HCEC 1CT (cell line): ENCODE data around the gene MMAB.

Experiments used
- DNase-seq: peaks from one replicate; pipeline ENCODE4 v3.0.0-alpha.2; 2017

The MMAB gene

GRCh38 chr12:109557805-109558204 is 15.5 kb downstream of the MMAB start:
- no peak for DNase-seq

GRCh38 chr12:109557200-109557599 is 16.1 kb downstream of the MMAB start:
- no peak for DNase-seq

- DNase-seq = no peak
These were observed 17.6 kb downstream of the MMAB start for GRCh38 chr12:109555431-109556315.

- no peak for DNase-seq
These were observed 18.5 kb downstream of the MMAB start for GRCh38 chr12:109554761-109555160.

GRCh38 chr12:109553906-109554500 is 19.3 kb downstream of the MMAB start:
- no peak for DNase-seq

- no peak for DNase-seq
These were observed 19.8 kb downstream of the MMAB start for GRCh38 chr12:109553483-109553882.

- DNase-seq = no peak
These were observed 20.3 kb downstream of the MMAB start for GRCh38 chr12:109552971-109553370.

- no peak for DNase-seq
These were observed 22.2 kb downstream of the MMAB start for GRCh38 chr12:109551108-109551507.

GRCh38 chr12:109550281-109550680 is 23.0 kb downstream of the MMAB start:
- no peak for DNase-seq

- DNase-seq = no peak
These were observed 23.6 kb downstream of the MMAB start for GRCh38 chr12:109549613-109550270.

GRCh38 chr12:109548258-109548657 is 25.0 kb downstream of the MMAB start:
- DNase-seq = no peak

- DNase-seq = no peak
These were observed 26.0 kb downstream of the MMAB start for GRCh38 chr12:109547286-109547685.

GRCh38 chr12:109545826-109546225 is 27.5 kb downstream of the MMAB start:
- no peak for DNase-seq

- DNase-seq = peak; percentile 22
These were observed 28.3 kb downstream of the MMAB start for GRCh38 chr12:109544955-109545531.

GRCh38 chr12:109542876-109543275 is 30.4 kb downstream of the MMAB start:
- DNase-seq = no peak

GRCh38 chr12:109542014-109542413 is 31.3 kb downstream of the MMAB start:
- DNase-seq = peak; percentile 72

- peak; percentile 37 for DNase-seq
These were observed 31.9 kb downstream of the MMAB start for GRCh38 chr12:109541413-109541726.

- DNase-seq = no peak
These were observed 32.5 kb downstream of the MMAB start for GRCh38 chr12:109540526-109541412.

GRCh38 chr12:109539508-109539907 is 33.8 kb downstream of the MMAB start:
- DNase-seq = peak; percentile 58

- no peak for DNase-seq
These were observed 35.0 kb downstream of the MMAB start for GRCh38 chr12:109538191-109538863.

GRCh38 chr12:109537136-109537535 is 36.2 kb downstream of the MMAB start:
- no peak for DNase-seq

GRCh38 chr12:109535863-109536250 is 37.4 kb downstream of the MMAB start:
- DNase-seq = no peak
